HG03095 (cell line): ENCODE data around the gene ZNF195.
"Not testable (repeated sequence)": the region's sequence is repeated elsewhere in the genome, so short reads cannot be mapped to it uniquely, and the experiment has no call there.

ENCODE experiments used
- ATAC-seq: cut with Tn5 transposase; IDR thresholded peaks from one replicate; pipeline ENCODE4 v1.9.1; 2021; ENCODE audit warnings: moderate library complexity; ENCODE audit not compliant: unreplicated experiment

Gene ZNF195

GRCh38 chr11:3378426-3379423 lies at the start of gene ZNF195:
Gene ZNF195, minus strand, starts transcription at chr11:3379146. Its CDS starts 106 bp downstream, at chr11:3379040.
- ATAC-seq: peak; percentile 99

- ATAC-seq: not testable (repeated sequence)
These were observed 49.1 kb upstream of the ZNF195 start for GRCh38 chr11:3428076-3428475.

- not testable (repeated sequence) for ATAC-seq
These were observed 47.6 kb upstream of the ZNF195 start for GRCh38 chr11:3426541-3426940.

- ATAC-seq: not testable (repeated sequence)
These were observed 45.0 kb upstream of the ZNF195 start for GRCh38 chr11:3423928-3424327.

- ATAC-seq: not testable (repeated sequence)
These were observed 44.3 kb upstream of the ZNF195 start for GRCh38 chr11:3423138-3423731.

GRCh38 chr11:3422380-3423137 lies 43.6 kb upstream of the ZNF195 start:
- peak; percentile 96 for ATAC-seq

- ATAC-seq: not testable (repeated sequence)
These were observed 42.8 kb upstream of the ZNF195 start for GRCh38 chr11:3421608-3422379.

GRCh38 chr11:3420281-3421042 lies 41.5 kb upstream of the ZNF195 start:
- ATAC-seq: not testable (repeated sequence)

- not testable (repeated sequence) for ATAC-seq
These were observed 40.5 kb upstream of the ZNF195 start for GRCh38 chr11:3419496-3419895.

GRCh38 chr11:3417047-3417446 lies 38.1 kb upstream of the ZNF195 start:
- ATAC-seq: not testable (repeated sequence)

GRCh38 chr11:3415301-3415700 lies 36.4 kb upstream of the ZNF195 start:
- ATAC-seq: not testable (repeated sequence)

- ATAC-seq: not testable (repeated sequence)
These were observed 34.7 kb upstream of the ZNF195 start for GRCh38 chr11:3413666-3414065.

GRCh38 chr11:3412837-3413236 lies 33.9 kb upstream of the ZNF195 start:
- ATAC-seq: no peak

- not testable (repeated sequence) for ATAC-seq
These were observed 29.8 kb upstream of the ZNF195 start for GRCh38 chr11:3408722-3409121.

GRCh38 chr11:3408058-3408605 lies 29.2 kb upstream of the ZNF195 start:
- not testable (repeated sequence) for ATAC-seq

- ATAC-seq: not testable (repeated sequence)
These were observed 28.0 kb upstream of the ZNF195 start for GRCh38 chr11:3406937-3407336.

GRCh38 chr11:3406223-3406875 lies 27.4 kb upstream of the ZNF195 start:
- not testable (repeated sequence) for ATAC-seq

- ATAC-seq: not testable (repeated sequence)
These were observed 25.4 kb upstream of the ZNF195 start for GRCh38 chr11:3404076-3404925.
